CD4-positive, alpha-beta T cell (primary cell): ENCODE measurements around the gene ATP2B2. TPM values are rescaled to one million over a fixed set of nuclear protein-coding genes. Genes with fewer than 3 reads are reported as not detected.

Experiments
- ATAC-seq: fragments of 200-7000 bp; cut with Tn5 transposase; one replicate; pipeline ENCODE4 v1.10.0; 2022; ENCODE audit warnings: mild to moderate bottlenecking; ENCODE audit not compliant: poor library complexity
- CTCF ChIA-PET: fragments of 350-600 bp; sonication (Branson Sonifier 250); formaldehyde crosslinking; loops from one replicate; lab custom pipeline; 2021; ENCODE audit warnings: antibody characterized with exemption, inconsistent platforms; lab: Charles Lee
- POLR2A ChIA-PET: fragments of 350-600 bp; sonication (Branson Sonifier 250); formaldehyde crosslinking; loops from one replicate; lab custom pipeline; 2021; ENCODE audit warnings: antibody characterized with exemption, inconsistent platforms; lab: Charles Lee
- DNase-seq, 14 experiments: peaks; one replicate each; pipeline ENCODE4 v3.0.0-alpha.2; 2013 to 2020; ENCODE audit warnings: mixed read lengths in 2 of 14
- H3K27ac ChIP-seq, 2 donors: one replicate each; pipeline versions ENCODE4 v1.5.1 to v1.7.0; 2013; ENCODE audit warnings: low read length in 2 of 2, low read depth in 1 of 2, mild to moderate bottlenecking in 1 of 2
- H3K27me3 ChIP-seq, 2 experiments: 1 replicate in 1 of 2; 2 replicates in 1 of 2; pipeline versions ENCODE4 v1.6.1 to v1.7.0; 2013; ENCODE audit warnings: low read length in 2 of 2, control low read depth in 1 of 2, mild to moderate bottlenecking in 1 of 2, moderate library complexity in 1 of 2; ENCODE audit not compliant: insufficient read depth in 2 of 2, control insufficient read depth in 1 of 2
- H3K36me3 ChIP-seq: one replicate; pipeline ENCODE4 v1.6.1; 2013; ENCODE audit warnings: low read length, control low read depth; ENCODE audit not compliant: insufficient read depth
- H3K4me1 ChIP-seq: one replicate; pipeline ENCODE4 v1.6.1; 2013; ENCODE audit warnings: low read length, control low read depth; ENCODE audit not compliant: insufficient read depth
- H3K4me3 ChIP-seq: one replicate; pipeline ENCODE4 v1.5.1; 2013; ENCODE audit warnings: mild to moderate bottlenecking, low read length, moderate library complexity
- H3K9me3 ChIP-seq, 2 experiments: 1 replicate in 1 of 2; 2 replicates in 1 of 2; pipeline versions ENCODE4 v1.6.1 to v1.7.0; 2013; ENCODE audit warnings: low read length in 2 of 2, mild to moderate bottlenecking in 2 of 2, control low read depth in 1 of 2, moderate library complexity in 1 of 2; ENCODE audit not compliant: control insufficient read depth in 1 of 2, insufficient read depth in 1 of 2
- H3K27ac Mint-ChIP-seq: one replicate; pipeline ENCODE4 v1.8.0; 2020; ENCODE audit warnings: mixed read lengths
- H3K27me3 Mint-ChIP-seq: one replicate; pipeline ENCODE4 v1.8.0; 2021; ENCODE audit warnings: mixed read lengths
- H3K36me3 Mint-ChIP-seq: one replicate; pipeline ENCODE4 v1.8.0; 2021; ENCODE audit warnings: low read depth, mixed read lengths
- H3K4me1 Mint-ChIP-seq: one replicate; pipeline ENCODE4 v1.8.0; 2021; ENCODE audit warnings: low read depth, mixed read lengths
- H3K4me3 Mint-ChIP-seq: one replicate; pipeline ENCODE4 v1.8.0; 2020; ENCODE audit warnings: mild to moderate bottlenecking, mixed read lengths
- H3K9me3 Mint-ChIP-seq: one replicate; pipeline ENCODE4 v1.8.0; 2020; ENCODE audit warnings: mixed read lengths
- CTCF ChIP-seq: fragments of 200-600 bp; IDR thresholded peaks from one replicate; pipeline ENCODE4 v1.8.0; 2022; ENCODE audit warnings: antibody characterized with exemption, mild to moderate bottlenecking
- intact Hi-C, 2 experiments: fragments of 100-400 bp; cut with DNase I in 1 of 2; cut with micrococcal nuclease in 1 of 2; formaldehyde crosslinking; loops; one replicate each; pipeline versions ENCODE4 v1.15.1 to v1.9.0; 2023 to 2025; cut with DNase I, micrococcal nuclease
- total RNA-seq, 174 experiments: library from RNA in 2 of 174; stranded (reverse) in 2 of 174; gene quantifications; one replicate each; pipeline ENCODE4 v1.2.3 and lab custom pipeline; 2021 to 2026

ATP2B2 gene
- total RNA-seq, 2 experiments from 2014 or later: not detected

- ChIA-PET CTCF (no interaction called here), POLR2A (no interaction called here)
- DNase-seq (no peak), ATAC-seq (no peak)
- no peaks in the 10 kb centered on the region for H3K9me3 Mint-ChIP-seq
- Histone ChIP-seq H3K4me1 (peaks cover 7% of the 10 kb centered on the region), H3K9me3 (no peaks in the 10 kb centered on the region), H3K27me3 (peaks cover 0 to 3% of the 10 kb centered on the region in 2 experiments), H3K4me3 (no peak overlapping the region), H3K27ac (no peak overlapping the region), H3K36me3 (no peaks in the 10 kb centered on the region)
- H3K36me3 Mint-ChIP-seq: no peaks in the 10 kb centered on the region
- H3K4me1 Mint-ChIP-seq: peaks cover 5% of the 10 kb centered on the region
- intact Hi-C loops: no loop called here
- no peak overlapping the region for H3K27ac Mint-ChIP-seq
- no peak overlapping the region for H3K4me3 Mint-ChIP-seq
- TF ChIP-seq CTCF: no peak
- H3K27me3 Mint-ChIP-seq: no peaks in the 10 kb centered on the region
Measured at GRCh38 chr3:10350324-10350985, 154.9 kb downstream of the ATP2B2 start.

- no peaks in the 10 kb centered on the region for H3K27me3 Mint-ChIP-seq
- TF ChIP-seq CTCF: no peak
- Histone ChIP-seq H3K36me3 (no peaks in the 10 kb centered on the region), H3K27me3 (peaks cover 0 to 3% of the 10 kb centered on the region in 2 experiments), H3K27ac (no peak overlapping the region), H3K4me3 (no peak overlapping the region), H3K4me1 (peaks cover 7% of the 10 kb centered on the region), H3K9me3 (no peaks in the 10 kb centered on the region)
- DNase-seq (no peak), ATAC-seq (no peak)
- intact Hi-C loops: loop anchor here in 1 of 2 experiments (5.0 kb wide), 1 partner anchor 172 kb away; no protein-coding TSS in a partner anchor
- H3K4me3 Mint-ChIP-seq: no peak overlapping the region
- POLR2A ChIA-PET: no interaction called here
- H3K36me3 Mint-ChIP-seq: no peaks in the 10 kb centered on the region
- CTCF ChIA-PET: no interaction called here
- H3K27ac Mint-ChIP-seq: no peak overlapping the region
- H3K4me1 Mint-ChIP-seq: peaks cover 5% of the 10 kb centered on the region
- H3K9me3 Mint-ChIP-seq: no peaks in the 10 kb centered on the region
Measured at GRCh38 chr3:10349801-10350200, 155.6 kb downstream of the ATP2B2 start.

- ChIA-PET POLR2A (no interaction called here), CTCF (no interaction called here)
- no peaks in the 10 kb centered on the region for H3K9me3 ChIP-seq
- Mint-ChIP-seq H3K27me3 (peaks cover 4% of the 10 kb centered on the region), H3K4me1 (no peaks in the 10 kb centered on the region), H3K9me3 (no peaks in the 10 kb centered on the region), H3K36me3 (no peaks in the 10 kb centered on the region), H3K4me3 (no peak overlapping the region), H3K27ac (no peak overlapping the region)
- no peak overlapping the region for H3K4me3 ChIP-seq
- peaks cover 5% of the 10 kb centered on the region for H3K4me1 ChIP-seq
- H3K36me3 ChIP-seq: no peaks in the 10 kb centered on the region
- no peak overlapping the region for H3K27ac ChIP-seq
- peaks cover 0 to 3% of the 10 kb centered on the region in 2 experiments for H3K27me3 ChIP-seq
- ATAC-seq: no peak
- no peak for TF ChIP-seq CTCF
- DNase-seq: no peak
- intact Hi-C loops: loop anchor here in 1 of 2 experiments (5.0 kb wide), 1 partner anchor 174 kb away; no protein-coding TSS in a partner anchor
Measured at GRCh38 chr3:10348404-10348721, 157.0 kb downstream of the ATP2B2 start.
